Astrocyte (in vitro differentiated cells and primary cell): ENCODE results near the gene IER2. TPM values are rescaled to one million over a fixed set of nuclear protein-coding genes. Genes with fewer than 3 reads are reported as not detected.

Experiments
- DNase-seq: peaks from one replicate; pipeline ENCODE4 v3.0.0-alpha.2; 2010; ENCODE audit warnings: low read depth
- FAIRE-seq: peaks from 2 replicates; lab custom pipeline; 2011; peaks lifted over from hg19 to GRCh38; lab: Jason Lieb, UNC
- H2AFZ ChIP-seq: 2 replicates; pipeline ENCODE4 v1.6.0; 2012; ENCODE audit warnings: low read depth, low read length, inconsistent platforms
- H3K27ac ChIP-seq: 2 replicates; pipeline ENCODE4 v1.5.1; 2011; ENCODE audit warnings: low read depth, low read length, inconsistent platforms
- H3K27me3 ChIP-seq: 2 replicates; pipeline ENCODE4 v1.6.0; 2011; ENCODE audit warnings: low read length, inconsistent platforms; ENCODE audit not compliant: insufficient read depth
- H3K36me3 ChIP-seq: 2 replicates; pipeline ENCODE4 v1.5.1; 2011; ENCODE audit warnings: low read length, inconsistent platforms; ENCODE audit not compliant: insufficient read depth
- H3K4me1 ChIP-seq: 2 replicates; pipeline ENCODE4 v1.5.1; 2011; ENCODE audit warnings: low read length, inconsistent platforms; ENCODE audit not compliant: insufficient read depth
- H3K4me2 ChIP-seq: 2 replicates; pipeline ENCODE4 v1.6.0; 2012; ENCODE audit warnings: low read length, inconsistent platforms
- H3K4me3 ChIP-seq: 2 replicates; pipeline ENCODE4 v1.5.1; 2011; ENCODE audit warnings: low read depth, mild to moderate bottlenecking, low read length, inconsistent platforms; ENCODE audit not compliant: insufficient read depth
- H3K79me2 ChIP-seq: 2 replicates; pipeline ENCODE4 v1.6.0; 2012; ENCODE audit warnings: mild to moderate bottlenecking, low read length, inconsistent platforms; ENCODE audit not compliant: insufficient read depth
- H3K9ac ChIP-seq: 2 replicates; pipeline ENCODE4 v1.6.0; 2012; ENCODE audit warnings: mild to moderate bottlenecking, low read length, inconsistent platforms
- H3K9me3 ChIP-seq: 2 replicates; pipeline ENCODE4 v1.5.1; 2012; ENCODE audit warnings: low read depth, mild to moderate bottlenecking, low read length, inconsistent platforms; ENCODE audit not compliant: insufficient read depth
- H4K20me1 ChIP-seq: 2 replicates; pipeline ENCODE4 v1.6.0; 2012; ENCODE audit warnings: low read length, inconsistent platforms; ENCODE audit not compliant: insufficient read depth
- H3K27ac Mint-ChIP-seq: one replicate; pipeline ENCODE4 v1.8.0; 2021; ENCODE audit warnings: mild to moderate bottlenecking, mixed read lengths; ENCODE audit not compliant: unreplicated experiment
- H3K27me3 Mint-ChIP-seq: one replicate; pipeline ENCODE4 v1.8.0; 2021; ENCODE audit warnings: low read depth, mixed read lengths; ENCODE audit not compliant: unreplicated experiment
- H3K36me3 Mint-ChIP-seq: one replicate; pipeline ENCODE4 v1.8.0; 2021; ENCODE audit warnings: low read depth, mixed read lengths; ENCODE audit not compliant: unreplicated experiment
- H3K4me1 Mint-ChIP-seq: one replicate; pipeline ENCODE4 v1.8.0; 2021; ENCODE audit warnings: low read depth, mixed read lengths; ENCODE audit not compliant: unreplicated experiment
- H3K4me3 Mint-ChIP-seq: one replicate; pipeline ENCODE4 v1.8.0; 2021; ENCODE audit warnings: mild to moderate bottlenecking, moderate library complexity, mixed read lengths; ENCODE audit not compliant: unreplicated experiment
- H3K9me3 Mint-ChIP-seq: one replicate; pipeline ENCODE4 v1.8.0; 2021; ENCODE audit warnings: mild to moderate bottlenecking, mixed read lengths; ENCODE audit not compliant: unreplicated experiment
- EZH2 ChIP-seq: IDR thresholded peaks from 2 replicates; pipeline ENCODE4 v1.6.1; 2012; ENCODE audit warnings: mild to moderate bottlenecking, low read length, inconsistent platforms; ENCODE audit not compliant: insufficient read depth
- total RNA-seq: library from RNA; stranded (reverse); gene quantifications from 2 replicates; pipeline ENCODE4 v1.2.1, GENCODE V29; 2021
- TF ChIP-seq, protein P1 (sequence below): IDR thresholded peaks from 2 replicates; pipeline ENCODE4 v1.5.1; 2011; ENCODE audit warnings: low read depth, mild to moderate bottlenecking, inconsistent platforms, low read length, moderate library complexity; ENCODE audit not compliant: insufficient read depth

The IER2 gene
- total RNA-seq, 1 donor from 2014 or later: 71.3 TPM

DNA sequence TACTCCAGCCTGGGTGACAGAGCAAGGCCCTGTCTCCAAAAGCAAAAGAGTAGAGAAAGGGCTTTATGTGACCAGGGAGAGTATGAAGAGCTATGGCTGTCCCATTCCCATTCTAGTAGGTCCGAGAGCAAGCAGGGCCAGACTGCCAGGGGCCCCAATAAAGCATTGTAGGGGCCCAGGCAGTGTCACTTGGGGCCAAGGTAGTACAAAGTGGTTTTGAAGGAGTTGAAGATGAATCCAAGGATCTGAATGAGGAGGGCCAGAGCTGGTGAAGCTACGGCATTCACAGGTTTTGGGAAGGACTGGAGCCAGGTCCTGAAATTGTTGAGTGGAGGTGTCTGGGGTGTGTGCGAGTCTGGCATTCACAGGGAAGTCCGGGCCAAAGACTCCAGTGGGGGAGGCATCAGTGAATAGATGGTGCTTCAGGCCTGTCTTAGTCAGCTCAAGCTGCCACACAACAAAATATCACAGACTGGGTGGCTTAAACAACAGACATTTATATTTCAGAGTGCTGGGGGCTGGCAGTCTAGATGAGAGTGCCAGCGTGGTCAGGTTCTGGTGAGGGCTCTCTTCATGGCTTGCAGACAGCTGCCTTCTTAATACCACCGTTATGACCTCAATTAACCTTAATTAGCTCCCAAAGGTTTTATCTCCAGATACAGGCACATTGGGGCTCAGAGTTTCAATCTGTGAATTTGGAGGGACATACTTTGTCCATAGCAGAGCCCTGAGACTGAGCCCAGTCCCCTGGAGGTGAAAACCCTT is 22.2 kb upstream of the IER2 start:
- no peak for TF ChIP-seq EZH2
- TF ChIP-seq, protein P1, sequence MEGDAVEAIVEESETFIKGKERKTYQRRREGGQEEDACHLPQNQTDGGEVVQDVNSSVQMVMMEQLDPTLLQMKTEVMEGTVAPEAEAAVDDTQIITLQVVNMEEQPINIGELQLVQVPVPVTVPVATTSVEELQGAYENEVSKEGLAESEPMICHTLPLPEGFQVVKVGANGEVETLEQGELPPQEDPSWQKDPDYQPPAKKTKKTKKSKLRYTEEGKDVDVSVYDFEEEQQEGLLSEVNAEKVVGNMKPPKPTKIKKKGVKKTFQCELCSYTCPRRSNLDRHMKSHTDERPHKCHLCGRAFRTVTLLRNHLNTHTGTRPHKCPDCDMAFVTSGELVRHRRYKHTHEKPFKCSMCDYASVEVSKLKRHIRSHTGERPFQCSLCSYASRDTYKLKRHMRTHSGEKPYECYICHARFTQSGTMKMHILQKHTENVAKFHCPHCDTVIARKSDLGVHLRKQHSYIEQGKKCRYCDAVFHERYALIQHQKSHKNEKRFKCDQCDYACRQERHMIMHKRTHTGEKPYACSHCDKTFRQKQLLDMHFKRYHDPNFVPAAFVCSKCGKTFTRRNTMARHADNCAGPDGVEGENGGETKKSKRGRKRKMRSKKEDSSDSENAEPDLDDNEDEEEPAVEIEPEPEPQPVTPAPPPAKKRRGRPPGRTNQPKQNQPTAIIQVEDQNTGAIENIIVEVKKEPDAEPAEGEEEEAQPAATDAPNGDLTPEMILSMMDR: no peak
- H3K27me3 Mint-ChIP-seq: no peaks in the 10 kb centered on the region
- no peak for DNase-seq
- no peak for FAIRE-seq
- H3K9me3 Mint-ChIP-seq: no peaks in the 10 kb centered on the region
- H3K4me3 ChIP-seq: no peak overlapping the region
- peaks cover 24% of the 10 kb centered on the region for H3K4me1 Mint-ChIP-seq
- no peaks in the 10 kb centered on the region for H3K9me3 ChIP-seq
- no peak overlapping the region for H2AFZ ChIP-seq
- H3K79me2 ChIP-seq: peaks cover 100% of the 10 kb centered on the region
- H3K27ac ChIP-seq: no peak overlapping the region
- peaks cover 9% of the 10 kb centered on the region for H3K36me3 Mint-ChIP-seq
- peaks cover 4% of the 10 kb centered on the region for H3K36me3 ChIP-seq
- no peak overlapping the region for H3K4me3 Mint-ChIP-seq
- H3K27ac Mint-ChIP-seq: peak overlapping the region; percentile 20
- peaks cover 93% of the 10 kb centered on the region for H4K20me1 ChIP-seq
- peaks cover 18% of the 10 kb centered on the region for H3K4me1 ChIP-seq
- no peak overlapping the region for H3K9ac ChIP-seq
- H3K4me2 ChIP-seq: no peak overlapping the region
- no peaks in the 10 kb centered on the region for H3K27me3 ChIP-seq

DNA sequence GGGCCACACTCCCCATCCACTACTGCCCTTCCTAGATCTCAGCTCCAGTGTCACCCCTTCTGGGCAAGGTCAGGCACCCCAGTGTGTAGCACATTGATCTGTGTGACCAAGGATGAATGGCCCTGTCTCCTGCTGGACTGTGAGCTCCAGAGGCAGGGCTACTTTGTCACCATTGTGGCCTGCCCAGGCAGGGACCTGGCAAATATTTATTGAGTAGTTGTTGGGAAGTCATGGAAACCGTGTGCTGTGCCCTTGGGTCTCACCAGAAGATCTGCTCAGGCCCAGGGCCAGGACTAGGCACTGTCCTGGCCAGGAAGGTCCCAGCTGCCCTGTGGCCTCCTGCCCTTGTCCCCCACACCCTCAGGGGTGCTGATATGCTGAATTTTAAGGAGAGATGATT is 21.6 kb upstream of the IER2 start:
- peaks cover 4% of the 10 kb centered on the region for H3K36me3 ChIP-seq
- H3K4me2 ChIP-seq: no peak overlapping the region
- no peak for FAIRE-seq
- no peaks in the 10 kb centered on the region for H3K27me3 Mint-ChIP-seq
- no peaks in the 10 kb centered on the region for H3K9me3 Mint-ChIP-seq
- H3K27ac Mint-ChIP-seq: no peak overlapping the region
- H3K9ac ChIP-seq: no peak overlapping the region
- no peak overlapping the region for H3K27ac ChIP-seq
- H3K36me3 Mint-ChIP-seq: peaks cover 7% of the 10 kb centered on the region
- peaks cover 93% of the 10 kb centered on the region for H4K20me1 ChIP-seq
- no peak for TF ChIP-seq EZH2
- TF ChIP-seq, protein P1: no peak
- no peak overlapping the region for H3K4me3 Mint-ChIP-seq
- no peak overlapping the region for H3K4me3 ChIP-seq
- peaks cover 24% of the 10 kb centered on the region for H3K4me1 Mint-ChIP-seq
- H3K27me3 ChIP-seq: no peaks in the 10 kb centered on the region
- H3K4me1 ChIP-seq: peaks cover 17% of the 10 kb centered on the region
- H3K79me2 ChIP-seq: peaks cover 100% of the 10 kb centered on the region
- DNase-seq: no peak
- no peak overlapping the region for H2AFZ ChIP-seq
- no peaks in the 10 kb centered on the region for H3K9me3 ChIP-seq

DNA sequence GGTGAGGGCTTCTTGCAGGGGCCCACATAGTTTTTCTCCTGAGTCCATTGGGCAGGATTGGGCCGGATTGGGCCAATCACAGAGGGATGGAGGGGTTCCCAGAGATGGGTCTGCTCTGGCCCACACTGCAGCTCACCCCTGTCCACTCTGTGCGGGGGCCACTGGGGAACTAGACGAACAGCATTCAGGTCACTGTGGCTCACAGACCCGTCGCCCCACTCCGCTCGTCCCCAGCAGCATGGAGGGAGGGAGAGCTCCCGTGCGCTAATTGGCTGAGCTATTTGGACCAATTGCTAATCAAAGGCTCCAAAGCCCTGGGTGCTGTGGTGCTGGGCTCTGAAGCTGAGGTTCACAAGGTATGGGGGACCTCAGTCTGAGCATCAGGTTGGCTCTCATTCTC is 20.8 kb upstream of the IER2 start:
- Histone ChIP-seq H3K36me3 (peaks cover 4% of the 10 kb centered on the region), H3K27ac (no peak overlapping the region), H3K27me3 (no peaks in the 10 kb centered on the region), H4K20me1 (peaks cover 92% of the 10 kb centered on the region), H3K4me2 (no peak overlapping the region), H3K9ac (no peak overlapping the region), H2AFZ (no peak overlapping the region), H3K4me3 (no peak overlapping the region), H3K4me1 (peaks cover 15% of the 10 kb centered on the region), H3K79me2 (peaks cover 100% of the 10 kb centered on the region), H3K9me3 (no peaks in the 10 kb centered on the region)
- DNase-seq (no peak), FAIRE-seq (no peak)
- peaks cover 7% of the 10 kb centered on the region for H3K36me3 Mint-ChIP-seq
- H3K27me3 Mint-ChIP-seq: no peaks in the 10 kb centered on the region
- TF ChIP-seq, protein P1: no peak
- no peak overlapping the region for H3K27ac Mint-ChIP-seq
- no peak overlapping the region for H3K4me3 Mint-ChIP-seq
- peaks cover 26% of the 10 kb centered on the region for H3K4me1 Mint-ChIP-seq
- H3K9me3 Mint-ChIP-seq: no peaks in the 10 kb centered on the region
